Skeletal muscle cell (primary cell): ENCODE measurements around the gene NAP1L4.

Experiments
- DNase-seq: peaks from one replicate; pipeline ENCODE4 v3.0.0-alpha.2; 2010; ENCODE audit warnings: low read depth
- H3K4me3 ChIP-seq: 2 replicates; pipeline ENCODE4 v1.5.1; 2011; ENCODE audit warnings: low read depth, mild to moderate bottlenecking, control low read depth, low read length, moderate library complexity

NAP1L4 gene

DNA sequence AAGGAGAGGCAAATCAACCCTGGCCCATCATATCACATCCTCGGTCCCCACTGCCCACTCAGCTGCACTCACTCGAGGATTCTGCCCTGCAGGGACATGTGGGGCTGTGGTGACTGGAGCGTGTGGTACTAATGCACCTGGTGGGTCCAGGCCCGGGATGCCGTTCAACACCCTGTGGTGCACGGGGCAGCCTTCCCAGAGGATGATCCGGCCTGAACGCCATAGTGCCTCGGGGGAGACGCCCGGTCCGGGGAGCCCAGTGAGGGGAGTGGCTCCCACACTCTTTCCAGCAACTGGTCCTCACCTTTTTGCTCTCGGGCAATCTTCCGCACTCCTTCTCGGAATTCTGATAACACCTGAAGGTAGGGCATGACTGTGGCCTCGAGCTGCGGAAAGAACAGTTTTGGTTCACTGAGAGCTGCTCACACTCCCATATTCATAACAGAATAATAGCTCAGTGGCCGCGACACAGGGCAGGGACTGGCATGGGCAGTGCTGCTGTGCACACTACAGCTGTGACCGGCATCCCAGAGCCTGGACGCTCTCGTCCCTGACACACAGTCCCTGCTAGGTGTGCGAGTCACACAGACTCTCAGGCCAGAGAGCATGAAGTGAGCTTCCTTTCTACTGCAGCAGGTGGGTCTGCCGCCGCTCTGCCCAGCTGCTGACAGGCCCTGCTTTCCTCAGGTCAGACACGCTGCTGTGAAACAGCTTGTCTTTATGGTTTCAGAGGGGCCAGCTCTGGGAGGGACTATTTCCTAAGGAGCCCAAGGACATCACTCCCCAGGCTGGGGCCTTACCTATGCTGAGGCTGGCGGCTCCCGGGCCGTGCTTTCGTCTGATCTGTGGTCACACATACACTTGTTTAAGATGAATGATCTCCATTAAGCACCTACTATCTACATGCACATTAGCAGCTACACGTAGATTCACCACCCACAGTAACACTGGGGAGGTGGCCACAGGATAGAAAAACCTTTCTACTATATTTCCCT is 20.1 kb upstream of the NAP1L4 start:
- DNase-seq: no peak
- H3K4me3 ChIP-seq: no peak overlapping the region

DNA sequence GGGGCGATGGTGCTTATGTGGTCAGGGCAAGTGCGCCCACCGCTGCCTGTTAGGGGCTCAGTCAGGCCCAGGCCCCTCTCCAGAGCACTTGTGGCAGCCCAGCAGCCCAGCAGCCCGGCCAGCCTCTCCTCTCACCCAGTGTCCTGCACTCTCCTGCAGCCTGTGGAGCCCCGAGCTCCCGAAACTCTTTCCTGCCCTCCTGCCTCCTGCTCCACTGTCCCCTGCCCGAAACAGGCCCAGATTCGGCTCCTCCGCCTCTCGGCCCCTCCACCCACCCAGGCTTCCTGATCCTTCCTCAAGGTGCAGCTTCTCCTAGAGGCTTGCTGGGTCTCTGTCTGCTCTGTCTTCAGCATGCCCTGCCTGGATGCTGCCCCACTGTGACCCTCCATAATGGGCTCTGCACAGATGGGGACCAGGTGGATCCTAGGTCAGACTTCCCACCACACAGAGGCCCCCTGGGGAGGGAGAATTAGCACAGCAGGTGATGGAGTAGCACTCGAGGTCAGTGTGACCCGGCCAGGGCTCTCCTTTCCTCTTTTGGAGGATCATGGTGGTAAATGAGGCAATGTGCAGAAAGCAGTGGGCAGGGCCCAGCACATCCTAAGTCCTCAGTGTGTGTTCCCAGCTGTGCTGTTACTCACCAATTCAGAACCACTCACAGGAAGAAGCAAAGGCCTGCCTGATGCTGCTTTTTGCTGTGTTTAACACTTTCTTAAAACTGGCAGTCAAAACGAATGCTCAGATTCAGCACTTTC is 18.6 kb upstream of the NAP1L4 start:
- no peak overlapping the region for H3K4me3 ChIP-seq

DNA sequence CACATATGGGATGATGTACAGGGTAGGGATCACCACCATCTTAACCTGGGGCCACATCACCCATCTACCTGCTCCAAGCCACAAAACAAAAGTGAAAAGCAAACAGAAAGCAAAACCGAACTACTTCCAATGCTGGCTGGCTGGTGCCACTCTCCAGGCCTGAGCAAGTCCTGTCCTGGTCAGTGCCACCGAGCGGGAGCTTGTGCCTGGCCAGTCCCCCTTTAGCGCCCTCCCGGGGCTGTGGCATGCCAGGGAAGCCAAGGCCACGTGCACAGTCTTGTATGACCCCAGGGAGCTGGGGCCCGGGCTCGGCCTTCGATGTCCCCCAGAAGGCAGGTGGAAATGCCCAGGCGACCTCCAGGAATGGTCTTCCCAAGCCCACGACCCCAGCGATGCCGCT is 17.9 kb upstream of the NAP1L4 start:
- no peak overlapping the region for H3K4me3 ChIP-seq

More for the DNA sequence above, 18.6 kb upstream of the NAP1L4 start:
- no peak for DNase-seq

DNA sequence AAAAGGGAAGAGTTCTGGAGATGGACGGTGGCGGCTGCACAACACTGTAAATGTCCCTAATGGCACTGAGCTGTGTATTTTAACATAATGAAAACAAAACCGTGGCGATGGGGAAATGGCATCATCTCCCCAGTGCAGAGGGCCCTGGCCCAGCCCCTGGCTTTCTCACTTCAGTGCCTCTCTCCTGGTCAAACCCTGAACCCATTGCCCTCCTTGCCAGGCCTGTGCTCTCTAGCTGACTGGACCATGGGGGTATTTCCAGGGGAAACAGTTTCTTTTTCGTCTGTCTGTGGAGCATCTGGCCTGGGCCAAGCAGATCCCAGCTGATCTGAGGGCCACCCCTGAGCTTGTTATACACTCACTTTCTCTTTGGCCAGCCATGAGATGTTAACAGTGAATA is 17.4 kb upstream of the NAP1L4 start:
- DNase-seq: no peak
- H3K4me3 ChIP-seq: no peak overlapping the region

More for the DNA sequence above, 17.9 kb upstream of the NAP1L4 start:
- no peak for DNase-seq

DNA sequence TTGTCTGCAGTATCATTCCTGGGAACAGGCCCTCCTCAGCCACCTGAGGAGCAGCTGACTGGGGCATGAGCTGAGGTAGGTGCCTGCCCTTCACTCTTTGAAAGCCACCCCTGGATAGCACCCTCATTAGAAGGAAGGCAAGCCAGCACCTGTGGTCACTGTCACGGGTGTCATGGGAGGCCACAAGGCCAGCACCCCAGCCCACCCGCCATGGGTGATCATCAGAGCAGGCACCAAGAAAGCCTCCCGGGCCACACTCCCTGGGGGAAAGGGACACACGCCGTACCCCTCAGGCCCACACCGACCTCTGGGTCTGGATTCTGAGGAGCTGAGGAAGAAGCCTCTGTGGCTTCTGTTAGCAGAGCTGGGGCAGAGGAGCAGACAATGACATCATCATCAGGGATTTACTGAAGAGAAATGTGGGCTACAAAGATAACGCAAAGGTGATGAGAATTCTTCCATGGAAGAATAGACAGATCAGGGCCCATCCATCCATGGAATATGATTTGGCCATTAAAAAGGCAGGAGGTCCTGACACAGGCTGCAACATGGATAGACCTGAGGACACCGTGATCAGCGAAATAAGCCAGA is 16.7 kb upstream of the NAP1L4 start:
- H3K4me3 ChIP-seq: no peak overlapping the region
- DNase-seq: no peak

DNA sequence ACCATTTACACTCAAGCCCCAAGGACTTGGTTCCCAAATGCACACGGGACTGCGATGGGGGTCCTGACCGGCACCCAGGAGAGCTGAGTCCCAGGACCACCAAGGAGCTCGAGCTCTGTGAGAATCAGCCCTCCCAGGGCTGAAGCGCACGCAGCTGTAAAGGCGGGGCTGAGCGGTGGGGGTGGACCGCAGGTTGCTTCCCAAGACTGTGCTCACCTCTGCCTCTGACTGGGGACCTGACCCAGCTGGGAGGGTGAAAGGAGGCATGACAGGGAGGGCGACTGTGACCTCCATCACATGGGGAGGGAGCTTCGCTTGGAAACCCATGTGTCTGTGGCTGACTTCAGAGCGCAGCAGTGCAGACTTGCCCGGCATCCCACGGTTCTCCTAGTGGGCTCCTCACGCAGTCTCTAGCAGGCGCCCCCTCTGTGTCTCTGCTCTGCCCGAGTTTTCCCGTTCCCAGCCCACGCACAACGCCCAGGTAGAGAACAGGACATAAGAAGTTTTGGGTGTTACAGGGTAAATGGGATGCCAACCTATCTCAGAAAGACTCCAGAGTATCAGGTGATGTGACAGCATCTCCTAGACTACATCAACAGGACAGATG is 15.4 kb upstream of the NAP1L4 start:
- no peak for DNase-seq
- no peak overlapping the region for H3K4me3 ChIP-seq

DNA sequence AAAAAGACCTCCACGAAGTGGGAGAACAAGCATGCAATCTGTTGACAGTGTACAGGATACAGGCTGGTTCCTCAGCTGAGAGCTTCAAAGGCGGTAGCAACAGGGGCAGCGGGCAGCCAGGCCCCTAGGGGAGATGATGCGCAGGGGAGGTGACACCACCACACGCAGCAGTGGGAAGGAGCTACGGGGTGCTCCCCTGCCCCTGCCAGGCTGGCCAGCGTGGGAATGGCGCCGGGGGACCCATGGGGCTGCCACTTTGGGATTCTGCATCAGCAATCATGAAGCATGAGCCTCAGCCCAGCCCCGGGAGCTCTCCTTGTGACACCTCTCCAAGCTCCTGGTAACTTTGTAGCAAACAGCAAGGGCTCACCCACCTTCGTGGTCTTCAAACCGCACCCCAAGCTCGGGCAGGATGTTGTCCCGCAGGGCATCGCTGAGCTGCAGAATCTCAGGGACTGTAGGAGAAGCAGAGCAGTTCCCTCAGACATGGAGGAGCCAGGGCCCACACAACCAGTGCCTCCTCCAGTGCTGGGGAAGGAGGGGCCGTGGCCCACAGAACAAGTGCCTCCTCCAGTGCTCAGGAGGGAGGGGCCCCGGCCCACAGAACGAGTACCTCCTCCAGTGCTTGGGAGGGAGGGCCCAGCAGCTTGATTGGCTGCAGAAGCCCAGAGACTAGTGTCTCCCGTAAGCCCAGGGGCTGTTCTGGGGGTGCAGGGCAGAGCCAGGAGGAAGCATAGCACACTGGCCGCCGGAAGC is 14.6 kb upstream of the NAP1L4 start:
- no peak for DNase-seq

DNA sequence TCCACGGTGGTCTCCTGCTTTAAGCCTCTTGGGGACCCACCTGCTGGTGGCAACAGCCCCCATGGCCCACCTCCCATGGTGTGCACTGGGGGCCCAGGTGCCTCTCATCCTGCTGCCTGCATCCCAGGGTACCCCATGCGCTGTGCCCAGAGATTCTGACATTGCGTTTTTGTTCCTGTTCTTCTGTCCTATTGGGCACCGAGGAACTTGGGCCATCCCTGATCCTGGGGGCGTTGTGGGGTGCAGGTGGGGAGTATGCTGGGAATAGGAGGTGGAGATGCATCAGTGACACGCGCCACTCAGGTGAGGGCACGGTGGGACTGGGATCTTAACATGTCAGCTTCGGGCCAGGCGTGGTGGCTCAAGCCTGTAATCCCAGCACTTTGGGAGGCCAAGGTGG is 12.4 kb upstream of the NAP1L4 start:
- DNase-seq: no peak
- H3K4me3 ChIP-seq: no peak overlapping the region

More for the DNA sequence above, 14.6 kb upstream of the NAP1L4 start:
- no peak overlapping the region for H3K4me3 ChIP-seq

DNA sequence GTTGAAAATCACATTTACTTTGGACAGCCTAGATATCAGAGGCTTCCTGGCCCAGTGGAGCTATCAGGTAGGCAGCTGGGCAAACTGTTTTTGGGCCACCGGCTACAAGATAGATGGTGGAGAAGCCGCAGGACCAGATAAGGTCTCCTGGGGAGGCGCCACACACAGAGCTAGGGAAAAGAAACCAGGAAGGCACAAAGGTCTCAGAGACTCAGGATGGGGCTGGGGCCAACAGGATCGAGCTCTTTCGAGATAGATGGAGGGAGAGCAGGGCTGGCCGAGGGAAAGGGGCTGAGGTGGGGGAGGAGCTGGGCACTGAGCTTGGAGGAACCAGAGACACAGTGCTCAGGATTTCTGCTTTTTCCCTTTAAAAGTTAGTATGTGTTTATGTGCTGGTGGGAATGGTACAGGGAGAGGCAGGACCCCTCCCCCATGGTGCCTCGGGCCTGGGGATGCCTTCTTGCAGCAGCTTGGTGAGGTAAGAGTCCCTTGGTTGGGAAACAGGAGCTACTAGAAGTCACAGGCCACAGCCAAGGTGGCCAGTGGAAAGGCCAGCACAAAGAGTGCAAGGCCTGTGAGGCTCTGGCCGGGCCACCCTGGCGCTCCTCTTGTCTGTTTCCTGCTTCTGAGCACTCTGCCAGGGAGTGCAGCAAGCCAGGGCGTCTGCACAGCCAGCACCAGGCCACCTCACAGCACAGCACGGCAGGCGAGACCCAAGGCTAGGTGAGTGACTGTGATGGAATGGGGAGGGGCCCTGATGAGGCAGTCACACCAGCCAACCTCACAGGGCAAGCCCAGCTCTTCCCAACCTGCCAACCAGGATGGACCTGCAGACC is 11.5 kb upstream of the NAP1L4 start:
- DNase-seq: no peak
- H3K4me3 ChIP-seq: no peak overlapping the region

DNA sequence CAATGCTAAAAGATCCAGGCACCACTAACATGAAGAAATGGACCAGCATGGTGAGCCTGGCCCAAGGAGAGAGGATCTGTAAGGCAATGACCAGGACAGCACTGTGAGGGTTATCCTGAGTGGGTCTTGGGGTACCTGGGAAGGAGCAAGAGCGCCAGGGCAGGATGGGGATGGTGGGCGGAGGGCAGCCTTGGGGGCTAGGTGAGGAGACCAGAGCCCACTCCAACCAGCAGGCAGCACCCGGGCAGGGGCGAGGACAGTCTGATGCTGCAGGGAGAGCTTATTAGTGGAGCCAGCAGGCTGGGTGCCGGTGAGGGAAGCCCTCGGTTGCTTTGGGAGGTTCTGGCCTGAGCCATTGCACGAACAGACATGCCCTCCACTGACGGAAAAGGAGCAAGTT is 10.7 kb upstream of the NAP1L4 start:
- no peak overlapping the region for H3K4me3 ChIP-seq
- no peak for DNase-seq

DNA sequence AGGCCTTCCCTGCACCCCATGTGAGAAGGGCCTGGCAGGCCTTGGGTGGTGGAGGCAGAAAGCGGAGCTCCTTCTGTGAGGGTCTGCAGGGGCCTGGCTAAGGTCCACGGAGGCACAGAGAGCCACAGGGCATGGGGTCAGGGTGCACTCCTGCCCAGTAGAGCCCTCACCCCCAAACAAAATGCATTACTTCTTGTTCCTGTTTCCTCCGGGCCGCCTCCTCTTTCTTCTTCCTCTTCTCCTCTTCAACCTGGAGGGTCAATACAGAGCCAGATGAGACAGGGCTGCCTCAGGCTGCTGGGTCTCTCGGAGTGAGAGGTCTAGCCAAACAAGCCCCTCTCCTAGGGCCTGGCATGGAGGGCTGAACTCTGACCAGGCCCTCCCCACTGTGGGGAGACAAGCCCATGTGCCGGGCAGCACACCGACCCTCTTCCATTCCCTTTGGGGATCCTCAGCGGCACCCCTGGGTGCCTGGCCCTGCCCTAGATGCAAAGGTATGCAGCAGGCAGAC is 10.3 kb upstream of the NAP1L4 start:
- no peak for DNase-seq
- H3K4me3 ChIP-seq: no peak overlapping the region

DNA sequence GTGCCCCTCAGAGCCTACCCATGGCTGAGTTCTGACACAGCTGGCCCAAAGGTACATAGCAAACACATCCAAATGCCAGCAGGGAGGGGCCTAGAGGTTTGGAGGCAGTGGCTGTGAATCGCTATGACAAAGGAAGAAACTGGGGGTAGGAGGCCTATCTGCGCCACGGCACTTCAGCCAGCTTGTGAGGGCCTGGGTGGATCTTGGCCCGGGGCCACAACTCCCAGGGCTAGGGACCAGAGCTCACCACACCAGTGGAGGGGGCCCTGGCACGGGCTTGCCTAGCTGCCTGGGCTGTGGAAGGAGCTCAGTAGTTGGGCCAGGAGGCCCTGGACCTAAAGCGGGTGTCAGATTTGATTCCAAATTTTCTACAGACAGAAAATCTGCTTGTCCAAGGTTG is 9.4 kb upstream of the NAP1L4 start:
- H3K4me3 ChIP-seq: no peak overlapping the region
- DNase-seq: no peak

DNA sequence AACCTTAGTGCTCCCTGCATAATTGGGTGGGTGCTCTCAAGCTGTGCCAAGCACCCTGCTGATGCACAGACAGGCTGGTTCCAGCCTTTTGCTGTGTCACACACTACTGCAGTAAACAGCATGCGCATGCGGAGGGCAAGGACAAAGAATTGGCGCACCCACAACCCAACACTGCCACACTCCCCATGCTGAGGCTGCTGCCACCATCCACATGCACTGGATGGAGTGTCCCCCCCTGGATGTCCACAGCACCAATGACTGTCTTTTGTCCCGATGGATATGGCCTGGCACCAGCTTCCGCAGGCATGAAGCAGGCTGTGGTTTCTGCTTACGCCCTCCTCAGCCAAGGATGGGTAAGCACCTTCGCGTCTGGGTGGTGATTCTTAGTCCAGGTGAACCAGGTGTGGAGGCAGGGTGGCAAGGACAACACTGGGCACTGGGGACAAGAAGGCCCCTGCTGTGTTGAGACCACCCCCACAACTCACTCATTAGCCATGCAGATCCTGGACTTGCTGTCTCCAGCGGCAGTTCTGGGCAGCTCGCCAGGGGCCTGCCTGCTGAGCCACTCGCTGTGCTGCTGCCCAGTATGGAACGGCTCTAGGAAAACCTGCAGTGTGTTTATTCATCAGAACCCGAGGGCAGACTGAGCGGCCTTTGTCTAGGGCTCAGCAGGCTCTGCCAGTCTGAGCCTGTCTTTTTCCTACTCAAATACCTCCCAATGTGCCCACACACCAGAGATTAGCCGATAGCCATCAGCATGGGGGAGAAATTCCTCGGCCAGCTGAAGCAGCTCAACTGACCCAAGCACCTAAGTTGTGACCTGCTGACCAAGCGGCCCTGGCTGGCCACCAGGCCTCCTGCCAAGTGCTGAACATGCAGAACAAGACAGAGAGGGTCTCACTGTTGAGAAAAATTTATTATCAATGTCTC is 8.2 kb upstream of the NAP1L4 start:
- H3K4me3 ChIP-seq: no peak overlapping the region
- DNase-seq: no peak

DNA sequence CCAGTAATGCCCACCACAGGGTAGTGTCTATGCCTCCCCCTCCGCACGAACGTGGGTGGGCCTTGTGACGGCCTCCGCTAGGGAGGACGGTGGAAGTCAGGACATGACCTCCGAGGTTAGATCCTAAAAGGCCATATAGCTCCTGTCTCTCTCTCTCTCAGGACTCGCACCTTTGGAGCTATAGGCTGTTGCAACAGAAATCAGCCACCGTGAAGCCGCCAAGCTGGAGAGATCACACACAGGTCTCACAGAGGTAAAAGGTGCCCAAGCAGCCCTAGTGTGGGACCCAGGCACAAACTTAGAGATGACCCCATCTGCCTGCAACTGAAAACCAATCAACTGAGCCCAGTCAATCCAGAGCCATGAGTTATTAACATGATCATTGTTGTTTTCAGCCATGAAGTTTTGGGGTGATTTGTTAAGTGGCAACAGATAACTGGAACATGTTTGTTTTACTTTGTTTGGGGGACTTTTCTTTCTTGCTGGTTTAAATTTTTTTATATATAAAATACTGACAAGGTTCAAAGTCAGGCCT is 7.4 kb upstream of the NAP1L4 start:
- no peak overlapping the region for H3K4me3 ChIP-seq
- DNase-seq: no peak

DNA sequence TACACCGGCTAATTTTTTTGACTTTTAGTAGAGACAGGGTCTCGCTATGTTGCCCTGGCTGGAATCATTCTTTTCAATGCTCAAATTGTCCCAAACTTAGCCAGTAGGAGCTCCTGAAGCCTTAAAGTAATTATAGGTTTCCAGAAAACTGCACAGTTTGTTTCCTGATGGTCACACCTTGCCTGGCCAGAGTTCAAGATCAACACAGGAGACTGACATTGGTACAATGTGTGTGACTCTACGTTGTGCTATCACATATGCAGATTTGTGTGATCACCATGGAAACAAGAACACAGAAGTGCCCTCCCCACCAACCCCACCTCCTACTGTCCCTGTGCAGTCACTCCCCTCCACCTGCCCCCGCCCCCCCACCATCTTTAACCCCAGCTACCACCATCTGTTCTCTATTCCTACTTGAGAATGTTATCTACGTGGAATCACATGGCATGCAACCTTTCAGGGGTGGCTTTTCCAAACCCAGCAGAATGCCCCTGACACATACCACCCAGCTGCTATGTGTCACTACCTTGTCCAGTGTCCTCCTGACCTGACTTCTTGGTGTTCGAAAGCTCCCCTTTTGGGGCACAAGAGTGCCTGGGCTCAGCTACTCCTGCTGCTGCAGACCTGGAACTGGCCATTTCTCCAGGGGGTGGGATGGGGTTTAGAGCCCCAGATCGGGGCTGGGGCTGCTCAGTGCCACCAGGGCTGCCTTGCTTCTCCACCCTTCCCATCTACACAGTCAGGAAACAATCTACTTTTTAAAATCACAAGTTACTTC is 6.1 kb upstream of the NAP1L4 start:
- no peak for DNase-seq
- no peak overlapping the region for H3K4me3 ChIP-seq

DNA sequence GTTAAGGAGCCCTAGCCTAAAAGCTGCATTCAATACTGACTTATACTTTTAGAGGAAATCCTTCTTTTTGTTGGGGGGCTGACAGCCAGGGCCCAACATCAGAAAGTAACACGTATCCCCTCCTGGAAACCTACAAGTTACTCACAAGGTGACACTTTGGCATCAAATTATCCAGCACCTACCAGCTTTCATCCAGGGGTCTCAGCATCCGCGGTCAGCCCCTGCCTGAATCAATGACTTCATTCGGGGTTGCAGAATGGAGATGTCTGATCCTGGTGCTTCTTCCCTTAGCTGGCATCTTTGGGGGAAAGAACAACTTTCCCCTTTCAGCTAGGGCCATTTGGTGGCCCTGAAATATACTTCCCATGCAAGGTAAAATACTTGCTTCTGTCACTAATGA is 5.3 kb upstream of the NAP1L4 start:
- DNase-seq: no peak
- H3K4me3 ChIP-seq: no peak overlapping the region
